GM18873 (cell line): ENCODE measurements around the gene SGPP1.
"Not testable (repeated sequence)": the region's sequence is repeated elsewhere in the genome, so short reads cannot be mapped to it uniquely, and the experiment has no call there.

Source experiments
- ATAC-seq: cut with Tn5 transposase; IDR thresholded peaks from one replicate; pipeline ENCODE4 v1.9.1; 2021; ENCODE audit warnings: mild to moderate bottlenecking, moderate library complexity, moderate number of reproducible peaks; ENCODE audit not compliant: unreplicated experiment, low FRiP score

Gene SGPP1

DNA sequence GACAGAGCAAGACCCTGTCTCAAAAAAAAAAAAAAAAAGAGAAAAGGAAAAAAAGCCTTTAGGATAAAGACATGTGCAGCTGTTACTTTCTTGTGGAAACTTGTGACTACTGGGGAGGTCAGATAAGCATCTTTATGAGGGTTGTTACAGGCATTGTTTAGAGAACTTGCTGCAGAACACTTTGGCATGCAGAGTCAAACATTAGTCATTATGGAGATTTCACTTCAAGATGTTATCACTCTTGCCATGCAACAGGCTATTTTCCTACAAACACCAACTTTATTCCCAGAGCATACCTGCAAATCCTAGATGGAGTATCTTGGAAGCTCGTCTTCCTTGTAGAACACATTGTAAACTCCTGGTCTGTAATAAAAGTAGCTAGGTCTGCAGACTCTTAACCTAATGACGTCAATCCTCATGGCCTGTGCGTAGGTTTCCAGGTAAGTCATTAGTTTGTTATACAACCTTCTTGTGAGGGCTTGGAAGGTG, 49.9 kb downstream of the SGPP1 start:
- no peak for ATAC-seq

DNA sequence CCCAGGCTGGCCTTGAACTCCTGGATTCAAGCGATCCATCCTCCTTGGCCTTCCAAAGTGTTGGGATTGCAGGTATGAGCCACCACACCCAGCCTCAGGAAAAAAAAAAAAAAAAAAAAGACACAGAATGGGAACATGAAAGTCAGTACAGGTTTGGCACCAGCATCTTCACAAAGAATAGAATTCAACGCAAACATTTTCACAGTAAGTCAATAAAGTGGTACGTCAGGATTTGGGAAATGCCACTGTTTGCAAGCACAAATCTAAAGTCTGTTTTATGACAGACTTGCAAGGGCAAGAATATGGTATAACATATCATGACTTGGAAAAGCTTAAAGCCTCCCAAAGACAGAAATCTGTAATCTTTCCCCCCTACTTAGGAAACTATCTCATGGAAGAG, 51.2 kb downstream of the SGPP1 start:
- ATAC-seq: no peak

DNA sequence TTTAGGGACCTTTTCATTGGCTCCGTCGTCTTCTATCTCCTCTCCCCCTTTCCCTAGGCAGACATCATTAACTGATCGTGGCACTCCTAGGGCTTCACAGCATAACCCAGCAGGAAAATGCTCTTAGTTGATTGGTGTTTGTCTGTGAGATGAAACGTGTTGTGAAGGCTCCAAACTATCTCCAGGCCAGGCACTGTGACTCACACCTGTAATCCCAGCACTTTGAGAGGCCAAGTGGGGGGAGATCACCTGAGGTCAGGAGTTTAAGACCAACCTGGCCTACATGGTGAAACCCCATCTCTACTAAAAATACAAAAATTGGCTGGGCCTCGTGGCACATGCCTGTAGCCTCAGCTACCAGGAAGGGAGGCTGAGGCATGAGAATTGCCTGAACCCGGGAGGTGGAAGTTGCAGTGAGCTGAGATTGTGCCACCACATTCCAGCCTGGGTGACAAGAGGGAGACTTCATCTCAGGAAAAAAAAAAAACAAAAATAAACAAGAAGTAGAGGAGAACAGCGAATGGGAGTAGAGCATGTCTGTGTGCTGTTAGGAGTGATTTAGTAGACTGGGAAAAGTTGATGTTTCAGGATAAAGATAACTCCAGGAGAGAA, 53.9 kb downstream of the SGPP1 start:
- no peak for ATAC-seq

DNA sequence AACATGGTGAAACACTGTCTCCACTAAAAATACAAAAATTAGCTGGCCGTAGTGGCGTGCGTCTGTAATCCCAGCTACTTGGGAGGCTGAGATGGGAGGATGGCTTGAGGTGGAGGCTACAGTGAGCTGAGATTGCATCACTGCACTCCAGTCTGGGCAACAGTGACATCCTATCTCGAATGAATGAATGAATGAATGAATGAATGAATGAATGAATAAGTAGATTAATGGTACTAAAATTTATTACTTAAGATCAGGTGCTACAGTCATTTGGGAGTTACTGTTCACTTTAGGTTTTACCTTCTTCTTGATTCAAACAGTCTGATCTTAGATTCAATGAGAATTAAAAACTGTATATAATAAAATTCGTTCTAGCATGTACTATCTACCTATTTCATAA, 54.6 kb downstream of the SGPP1 start:
- no peak for ATAC-seq

DNA sequence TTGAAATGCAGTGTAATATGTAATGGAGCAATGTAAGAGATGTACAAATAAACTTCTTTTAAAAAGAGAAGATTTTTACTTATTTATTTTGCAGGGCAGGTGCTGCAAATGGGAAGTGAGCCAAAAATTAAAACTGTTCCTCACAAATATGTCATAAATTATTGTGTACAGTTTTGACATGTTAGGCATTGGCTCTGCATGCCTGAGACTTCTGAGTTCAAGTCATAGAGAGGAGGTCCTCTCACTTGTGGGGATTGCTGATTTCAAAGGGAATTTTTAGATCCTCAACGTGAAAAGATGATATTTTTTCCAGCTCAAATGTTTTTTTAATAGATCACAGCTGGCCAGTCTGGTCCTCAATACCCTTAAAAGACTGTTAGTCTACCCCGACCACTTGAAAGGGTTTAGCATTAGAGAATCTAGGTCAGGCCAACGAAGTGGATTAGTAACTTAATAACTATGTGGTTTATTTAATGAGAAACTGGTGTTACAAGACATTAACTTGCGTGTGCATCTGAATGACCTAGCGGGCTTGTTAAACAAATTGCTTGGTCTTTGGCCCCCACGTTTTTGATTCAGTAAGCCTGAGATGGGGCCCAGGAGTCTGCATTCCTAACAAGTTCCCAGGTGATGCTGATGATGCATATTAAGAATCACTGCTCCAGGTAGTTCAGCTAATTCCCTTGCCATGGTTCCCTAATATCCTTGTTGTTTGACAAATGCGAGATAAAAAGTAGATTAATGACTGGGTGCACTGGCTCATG, 55.3 kb downstream of the SGPP1 start:
- ATAC-seq: no peak

DNA sequence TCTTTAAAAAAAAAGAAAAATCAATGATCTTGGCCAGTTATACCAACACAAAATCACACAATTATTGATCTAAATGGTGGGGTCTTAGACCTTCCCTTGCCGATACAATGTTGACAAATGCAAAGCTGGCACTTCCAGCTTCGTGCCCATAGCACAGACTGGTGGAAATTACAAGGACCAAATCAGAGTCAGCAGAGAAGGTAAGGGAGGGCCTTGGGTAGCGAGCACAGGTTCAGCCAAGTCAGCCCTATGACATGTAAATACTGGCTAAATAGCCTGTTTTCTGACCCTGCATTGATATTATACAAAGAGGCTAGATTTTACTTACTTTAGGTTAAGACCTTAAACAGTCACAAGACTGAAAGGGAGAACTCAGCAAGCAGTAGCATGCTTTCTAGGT, 55.9 kb downstream of the SGPP1 start:
- no peak for ATAC-seq

DNA sequence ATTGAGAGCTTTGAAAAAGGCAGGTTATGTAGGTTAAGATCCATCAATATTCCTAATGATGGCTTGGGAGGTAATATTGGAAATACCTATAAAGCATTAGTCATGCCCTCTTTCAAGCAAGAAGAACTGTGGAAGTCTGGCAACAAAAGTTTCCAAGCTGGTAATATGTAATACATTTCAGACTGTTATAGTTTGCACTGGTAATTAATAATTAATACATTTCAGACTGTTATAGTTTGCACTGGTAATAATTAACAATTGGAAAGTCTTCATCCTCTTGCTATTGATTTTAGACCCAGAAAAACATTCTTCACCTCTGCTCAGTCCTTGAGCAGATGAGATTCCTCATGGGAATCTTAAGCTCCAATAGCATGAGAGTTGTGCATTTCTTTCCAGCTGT, 57.2 kb downstream of the SGPP1 start:
- ATAC-seq: no peak

DNA sequence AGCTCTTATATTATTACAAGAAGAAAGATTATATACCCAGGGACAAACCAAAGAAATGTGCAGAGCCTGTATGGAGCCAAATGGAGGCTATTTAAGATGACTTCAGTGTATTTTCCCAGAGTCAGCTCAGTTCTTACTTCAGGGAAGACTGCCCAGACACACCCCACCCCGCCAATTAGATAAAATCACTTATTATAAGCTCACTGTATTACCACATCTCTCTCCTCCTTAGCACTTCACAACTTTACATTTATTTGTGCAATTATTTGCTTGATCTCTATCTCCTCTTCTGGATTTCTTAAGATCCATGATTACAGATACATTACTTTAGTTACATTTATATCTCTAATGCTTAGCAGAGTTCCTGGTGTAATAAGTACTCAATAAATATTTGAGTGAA, 61.5 kb downstream of the SGPP1 start:
- no peak for ATAC-seq

DNA sequence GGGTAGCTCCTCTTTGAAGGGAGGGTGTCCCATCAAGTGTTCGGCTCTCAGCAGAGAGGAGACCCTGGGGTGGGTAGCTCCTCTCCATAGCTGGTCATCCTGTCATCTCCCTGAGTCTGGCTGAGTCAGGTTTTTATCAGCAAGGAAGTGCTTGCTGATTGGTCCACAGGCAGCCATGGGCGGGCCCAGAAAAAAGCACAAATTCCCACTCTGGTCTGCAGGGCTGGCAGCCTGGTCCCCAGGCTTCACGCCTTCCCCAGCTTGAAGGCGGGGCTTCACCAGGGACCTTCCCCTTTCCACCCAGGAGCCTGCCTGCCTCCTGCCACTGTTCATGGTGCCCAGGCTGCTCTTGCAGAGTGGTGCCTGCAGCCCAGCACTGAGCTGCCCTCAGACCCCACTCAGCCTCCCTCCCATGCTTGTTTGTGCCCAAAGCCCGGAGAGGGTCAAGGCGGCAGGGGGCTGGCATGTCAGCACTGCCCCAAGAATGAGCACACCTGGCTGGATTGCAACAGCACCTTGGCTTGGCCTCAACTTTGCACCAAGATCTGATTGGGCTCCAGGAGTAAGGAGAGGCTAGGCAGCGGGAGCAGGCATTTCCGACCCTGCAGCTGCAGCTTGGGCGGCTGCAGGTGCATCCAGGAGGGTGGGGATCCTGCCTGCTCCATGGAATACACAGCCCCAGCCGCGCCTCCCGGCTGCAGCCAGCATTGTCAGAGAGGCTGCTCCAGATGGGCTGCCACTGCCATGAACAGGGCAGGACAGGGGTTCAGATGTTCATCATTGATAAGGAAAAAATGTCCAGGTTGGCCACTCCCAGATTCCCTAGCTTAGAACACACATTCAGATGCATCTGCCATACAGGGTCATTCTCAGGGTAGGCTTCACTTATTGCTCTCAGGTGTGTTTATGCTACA, 64.2 kb downstream of the SGPP1 start:
- ATAC-seq: no peak

DNA sequence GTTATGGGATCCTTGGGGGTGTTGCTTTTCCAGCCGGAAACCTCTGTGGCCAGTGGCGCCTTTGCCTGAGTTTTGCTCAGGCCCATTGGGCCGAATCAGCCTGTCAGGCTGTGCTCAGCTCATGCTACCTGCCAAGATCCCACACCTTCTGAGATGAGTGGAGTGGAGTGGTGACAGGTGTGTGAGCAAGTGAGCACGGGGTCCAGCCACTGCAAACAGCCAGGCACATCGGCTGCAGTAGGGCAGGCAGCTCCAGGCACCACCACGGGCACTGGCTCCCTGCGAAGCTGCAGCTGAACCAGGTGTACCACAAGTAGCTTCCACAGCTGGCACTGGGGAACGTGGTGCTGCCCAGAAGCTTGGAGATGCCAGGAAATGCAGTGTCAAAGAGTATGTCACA, 65.1 kb downstream of the SGPP1 start:
- ATAC-seq: no peak

DNA sequence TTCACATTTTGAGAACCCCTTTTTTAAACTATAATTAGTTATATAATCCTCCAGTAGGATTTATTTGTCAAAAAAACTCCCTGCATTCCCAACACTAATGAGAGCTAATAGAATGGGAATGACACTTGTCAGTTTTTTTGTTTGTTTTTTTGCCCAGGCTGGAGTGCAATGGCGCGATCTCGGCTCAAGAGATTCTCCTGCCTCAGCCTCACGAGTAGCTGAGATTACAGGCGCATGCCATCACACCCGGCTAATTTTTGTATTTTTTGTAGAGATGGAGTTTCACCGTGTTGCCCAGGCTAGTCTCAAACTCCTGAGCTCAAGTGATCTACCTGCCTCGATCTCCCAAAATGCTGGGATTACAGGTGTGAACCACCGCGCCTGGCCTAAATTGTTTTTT, 66.0 kb downstream of the SGPP1 start:
- ATAC-seq: not testable (repeated sequence)

DNA sequence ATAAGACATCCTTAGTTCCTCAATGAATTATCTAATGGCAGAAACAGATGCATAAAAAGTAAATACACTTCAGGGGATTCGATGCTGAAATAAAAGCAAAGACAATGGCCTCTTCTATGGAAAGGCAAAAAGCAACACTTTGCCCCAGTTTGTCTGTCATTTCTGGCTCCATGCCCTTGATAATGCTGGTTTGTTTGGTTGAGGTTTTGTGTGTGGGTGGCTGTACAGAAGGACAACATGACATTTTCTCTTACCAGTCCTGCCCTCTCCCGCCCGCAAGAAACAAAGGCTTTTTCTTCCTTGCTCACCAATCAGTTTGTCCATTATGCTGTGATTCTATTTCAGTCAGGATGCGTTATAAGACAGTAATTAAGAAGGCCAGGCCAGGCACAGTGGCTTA, 68.1 kb downstream of the SGPP1 start:
- ATAC-seq: no peak

DNA sequence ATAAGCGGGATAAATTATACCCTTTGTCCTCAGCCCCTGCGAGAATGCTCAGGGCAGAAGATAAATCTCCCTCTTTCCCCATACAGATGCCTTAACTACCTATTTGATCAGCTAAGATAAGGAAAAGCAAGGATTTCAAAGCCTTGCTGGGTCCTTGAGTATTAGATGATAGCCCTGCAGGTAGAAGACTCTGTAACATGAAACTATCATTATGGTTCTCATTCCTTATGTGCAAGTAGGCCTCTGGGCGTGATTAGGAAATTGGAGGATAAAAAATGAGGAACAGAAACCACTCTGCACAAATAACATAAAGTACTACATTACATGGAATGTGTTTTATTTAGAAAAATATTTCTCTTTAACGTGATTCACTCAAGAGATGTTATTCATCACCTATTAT, 71.7 kb downstream of the SGPP1 start:
- ATAC-seq: no peak

DNA sequence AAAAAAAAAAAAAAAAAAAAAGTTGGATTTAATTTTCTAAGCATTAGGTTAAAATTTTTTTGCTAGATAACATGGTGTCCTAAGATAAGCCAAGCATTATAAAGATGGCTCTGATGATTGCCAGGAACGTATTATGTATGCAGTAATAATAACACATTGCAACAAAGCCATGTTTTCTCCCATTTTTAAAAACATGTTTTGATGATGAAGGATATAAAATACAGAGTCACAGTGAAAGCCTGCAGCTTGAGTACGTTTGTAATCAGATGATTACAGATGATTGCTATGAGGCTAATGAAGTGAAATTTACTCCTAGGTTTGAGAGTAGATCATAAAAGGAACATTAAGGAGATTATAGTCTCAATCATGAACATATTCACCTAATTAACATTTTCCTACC, 72.9 kb downstream of the SGPP1 start:
- ATAC-seq: no peak

DNA sequence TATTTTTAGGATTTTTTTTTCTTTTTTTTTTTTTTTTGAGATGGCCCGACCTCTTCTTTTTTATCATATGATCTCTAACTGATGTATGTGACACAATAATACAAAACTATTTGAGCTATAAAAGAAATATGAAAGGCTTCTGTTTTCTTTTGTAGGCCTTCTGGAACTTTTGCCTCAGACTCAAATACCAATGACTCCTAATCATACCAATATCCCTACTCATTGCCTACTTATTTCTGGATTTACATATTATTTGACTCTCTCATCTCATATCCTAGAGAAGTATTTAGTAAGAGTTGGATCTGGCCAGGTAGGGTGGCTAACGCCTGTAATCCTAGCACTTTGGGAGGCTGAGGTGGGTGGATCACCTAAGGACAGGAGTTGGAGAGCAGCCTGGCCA, 73.5 kb downstream of the SGPP1 start:
- no peak for ATAC-seq

DNA sequence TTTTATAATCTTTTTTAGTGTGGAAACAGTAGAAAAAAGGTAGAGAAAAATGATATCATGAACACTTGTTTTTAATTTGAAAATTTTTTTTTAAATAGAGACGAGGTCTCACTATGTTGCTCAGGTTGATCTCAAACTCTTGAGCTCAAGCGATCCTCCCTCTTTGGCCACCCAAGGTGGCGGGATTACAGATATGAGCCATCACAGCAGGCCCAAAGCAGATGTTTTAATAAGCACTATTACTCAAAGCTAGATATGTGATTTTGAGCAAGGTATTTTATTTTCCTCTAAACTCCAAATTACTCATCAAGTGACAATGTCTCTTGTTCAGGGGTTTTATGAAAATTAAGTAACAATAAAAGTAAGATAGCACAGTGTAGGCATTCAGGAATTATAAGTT, 75.5 kb downstream of the SGPP1 start:
- no peak for ATAC-seq

DNA sequence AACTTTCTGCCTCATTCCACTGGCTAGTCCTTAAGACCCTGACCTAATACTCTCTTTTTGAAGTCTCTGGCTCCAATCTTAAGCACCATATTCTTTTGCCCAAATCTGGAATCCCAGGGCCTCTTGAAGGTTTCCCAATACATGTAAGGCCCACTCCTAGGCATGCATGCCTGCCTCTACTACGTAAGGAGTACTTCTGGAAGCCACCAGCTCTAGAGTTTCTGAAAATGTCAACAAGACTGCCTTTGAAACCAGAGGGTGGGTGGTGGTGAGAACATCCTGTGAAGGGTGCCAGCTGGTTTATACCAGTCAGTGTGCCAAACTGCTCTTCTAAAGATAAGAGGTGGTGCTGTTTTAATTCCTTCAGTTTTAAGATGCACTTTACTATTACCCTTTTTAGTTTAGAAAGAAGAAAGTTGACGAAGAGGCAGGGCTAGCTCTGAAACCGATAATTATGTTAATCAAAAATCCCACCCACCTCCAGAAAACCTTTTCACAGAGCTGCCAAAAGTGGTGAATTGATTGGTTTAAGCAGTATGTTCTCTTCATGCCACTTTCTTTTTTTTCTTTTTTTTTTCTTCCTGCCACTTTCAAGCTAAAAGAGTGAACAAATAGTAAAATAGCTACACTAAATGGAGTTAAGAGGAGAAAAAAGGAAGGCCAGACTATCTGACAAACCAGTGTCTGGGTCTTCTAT, 77.5 kb downstream of the SGPP1 start:
- no peak for ATAC-seq

DNA sequence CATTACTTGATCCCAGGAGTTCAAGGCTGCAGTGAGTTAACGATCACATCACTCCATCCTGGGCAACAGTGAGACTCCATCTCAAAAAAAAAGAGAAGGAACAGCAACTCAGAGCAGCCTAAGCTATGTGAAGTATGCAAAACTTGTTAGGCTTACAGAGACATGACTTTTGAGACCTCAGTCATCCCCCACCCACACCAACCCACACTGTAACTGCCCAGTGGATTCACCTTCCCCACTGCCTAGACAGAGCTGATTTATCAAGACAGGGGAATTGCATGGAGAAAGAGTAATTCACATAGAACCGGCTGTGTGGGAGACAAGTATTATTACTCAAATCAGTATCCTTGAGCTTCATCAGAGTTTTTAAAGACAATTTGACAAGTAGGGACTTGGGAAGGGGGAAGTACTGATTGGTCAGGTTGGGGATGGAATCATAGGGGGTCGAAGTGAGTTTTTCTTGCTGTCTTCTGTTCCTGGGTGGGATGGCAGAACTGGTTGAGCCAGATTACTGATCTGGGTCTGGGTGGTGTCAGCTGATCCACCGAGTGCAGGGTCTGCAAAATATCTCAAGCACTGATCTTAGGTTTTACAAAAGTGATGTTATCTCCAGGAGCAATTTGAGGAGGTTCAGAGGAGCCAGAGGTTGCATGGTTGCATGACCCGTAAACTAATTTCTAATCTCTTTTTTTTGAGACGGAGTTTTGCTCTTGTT, 80.0 kb downstream of the SGPP1 start:
- ATAC-seq: no peak

DNA sequence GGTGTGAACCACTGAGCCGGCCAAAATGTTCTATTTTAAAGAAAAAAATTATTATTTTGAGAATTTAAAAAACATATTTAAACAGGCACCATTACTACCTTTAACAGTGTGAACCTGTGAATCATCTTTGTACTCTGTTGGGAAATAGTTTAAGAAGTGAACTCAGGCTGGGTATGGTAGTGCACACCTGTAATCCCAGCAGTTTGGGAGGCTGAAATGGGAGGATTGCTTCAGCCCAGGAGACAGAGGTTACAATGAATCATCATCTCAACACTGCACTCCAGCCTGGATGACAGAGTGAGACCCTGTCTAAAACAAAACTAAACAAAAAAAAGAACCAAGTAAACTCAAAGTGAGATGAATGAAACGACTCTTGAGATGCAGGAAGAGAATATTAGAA, 83.1 kb downstream of the SGPP1 start:
- ATAC-seq: no peak
